ENCODE results near the gene ZBTB40. TPM values are rescaled to one million over a fixed set of nuclear protein-coding genes. Genes with fewer than 3 reads are reported as not detected.

ZBTB40 gene
- polyA plus RNA-seq, 3 donors from 2014 or later = 1.3 to 7.5 TPM; not detected in 1

GRCh38 chr1:22508329-22508728 lies 56.7 kb downstream of the ZBTB40 start:
- H3K9me3 Mint-ChIP-seq = no peaks in the 10 kb centered on the region
- H3K27ac Mint-ChIP-seq = no peak overlapping the region
- no peaks in the 10 kb centered on the region for H3K4me1 Mint-ChIP-seq
- peaks cover 41 to 65% (median 45%) of the 10 kb centered on the region in 3 donors for H3K36me3 Mint-ChIP-seq
- DNase-seq = no peak
- H3K27me3 Mint-ChIP-seq (ENCODE audit: low read depth in 3 of 3) = no peaks in the 10 kb centered on the region
- H3K4me3 Mint-ChIP-seq = no peak overlapping the region

GRCh38 chr1:22508991-22509390 lies 57.3 kb downstream of the ZBTB40 start:
- H3K4me3 Mint-ChIP-seq = no peak overlapping the region
- no peaks in the 10 kb centered on the region for H3K9me3 Mint-ChIP-seq
- H3K36me3 Mint-ChIP-seq = peaks cover 41 to 65% (median 45%) of the 10 kb centered on the region in 3 donors
- H3K27ac Mint-ChIP-seq = no peak overlapping the region
- no peak for DNase-seq
- H3K27me3 Mint-ChIP-seq (ENCODE audit: low read depth in 3 of 3) = no peaks in the 10 kb centered on the region
- no peaks in the 10 kb centered on the region for H3K4me1 Mint-ChIP-seq

- H3K9me3 Mint-ChIP-seq = no peaks in the 10 kb centered on the region
- H3K4me3 Mint-ChIP-seq = no peak overlapping the region
- no peaks in the 10 kb centered on the region for H3K4me1 Mint-ChIP-seq
- peaks cover 0 to 1% (median 0%) of the 10 kb centered on the region in 3 donors for H3K27me3 Mint-ChIP-seq (ENCODE audit: low read depth in 3 of 3)
- peaks cover 47 to 71% (median 51%) of the 10 kb centered on the region in 3 donors for H3K36me3 Mint-ChIP-seq
- DNase-seq = no peak
- no peak overlapping the region for H3K27ac Mint-ChIP-seq
These were observed 58.2 kb downstream of the ZBTB40 start for GRCh38 chr1:22509815-22510214.

GRCh38 chr1:22512873-22513272 lies 61.2 kb downstream of the ZBTB40 start:
- peaks cover 47 to 77% (median 53%) of the 10 kb centered on the region in 3 donors for H3K36me3 Mint-ChIP-seq
- H3K27ac Mint-ChIP-seq = no peak overlapping the region

GRCh38 chr1:22516906-22517571 lies 65.4 kb downstream of the ZBTB40 start:
- H3K9me3 Mint-ChIP-seq = no peaks in the 10 kb centered on the region
- DNase-seq = no peak
- H3K27me3 Mint-ChIP-seq (ENCODE audit: low read depth in 3 of 3) = peaks cover 0 to 1% (median 0%) of the 10 kb centered on the region in 3 donors
- H3K4me1 Mint-ChIP-seq = no peaks in the 10 kb centered on the region
- peaks cover 46 to 80% (median 61%) of the 10 kb centered on the region in 3 donors for H3K36me3 Mint-ChIP-seq
- no peak overlapping the region for H3K4me3 Mint-ChIP-seq
- H3K27ac Mint-ChIP-seq = no peak overlapping the region

More at GRCh38 chr1:22512873-22513272, 61.2 kb downstream of the ZBTB40 start:
- Mint-ChIP-seq H3K4me3 (no peak overlapping the region), H3K27me3 (ENCODE audit: low read depth in 3 of 3) (peaks cover 0 to 1% (median 0%) of the 10 kb centered on the region in 3 donors), H3K9me3 (no peaks in the 10 kb centered on the region), H3K4me1 (no peaks in the 10 kb centered on the region)
- no peak for DNase-seq

GRCh38 chr1:22517956-22518355 lies 66.3 kb downstream of the ZBTB40 start:
- no peak for DNase-seq
- Mint-ChIP-seq H3K27ac (no peak overlapping the region), H3K4me1 (no peaks in the 10 kb centered on the region), H3K36me3 (peaks cover 47 to 82% (median 62%) of the 10 kb centered on the region in 3 donors), H3K27me3 (ENCODE audit: low read depth in 3 of 3) (peaks cover 0 to 1% (median 0%) of the 10 kb centered on the region in 3 donors), H3K4me3 (no peak overlapping the region), H3K9me3 (no peaks in the 10 kb centered on the region)

GRCh38 chr1:22518379-22518778 lies 66.7 kb downstream of the ZBTB40 start:
- no peak overlapping the region for H3K4me3 Mint-ChIP-seq
- no peaks in the 10 kb centered on the region for H3K4me1 Mint-ChIP-seq
- H3K36me3 Mint-ChIP-seq = peaks cover 44 to 81% (median 62%) of the 10 kb centered on the region in 3 donors

GRCh38 chr1:22520871-22521270 lies 69.2 kb downstream of the ZBTB40 start:
- no peak overlapping the region for H3K27ac Mint-ChIP-seq
- H3K27me3 Mint-ChIP-seq (ENCODE audit: low read depth in 3 of 3) = no peaks in the 10 kb centered on the region
- peaks cover 40 to 79% (median 58%) of the 10 kb centered on the region in 3 donors for H3K36me3 Mint-ChIP-seq
- no peaks in the 10 kb centered on the region for H3K4me1 Mint-ChIP-seq
- H3K4me3 Mint-ChIP-seq = no peak overlapping the region
- H3K9me3 Mint-ChIP-seq = no peaks in the 10 kb centered on the region
- DNase-seq = no peak

More at GRCh38 chr1:22518379-22518778, 66.7 kb downstream of the ZBTB40 start:
- Mint-ChIP-seq H3K27me3 (ENCODE audit: low read depth in 3 of 3) (peaks cover 0 to 1% (median 0%) of the 10 kb centered on the region in 3 donors), H3K9me3 (no peaks in the 10 kb centered on the region), H3K27ac (no peak overlapping the region)
- DNase-seq = no peak

GRCh38 chr1:22521692-22522091 lies 70.0 kb downstream of the ZBTB40 start:
- Mint-ChIP-seq H3K9me3 (no peaks in the 10 kb centered on the region), H3K36me3 (peaks cover 40 to 79% (median 55%) of the 10 kb centered on the region in 3 donors), H3K27ac (no peak overlapping the region), H3K4me1 (no peaks in the 10 kb centered on the region), H3K4me3 (no peak overlapping the region), H3K27me3 (ENCODE audit: low read depth in 3 of 3) (no peaks in the 10 kb centered on the region)
- no peak for DNase-seq

- DNase-seq = no peak
- Mint-ChIP-seq H3K27me3 (ENCODE audit: low read depth in 3 of 3) (no peaks in the 10 kb centered on the region), H3K36me3 (peaks cover 38 to 77% (median 55%) of the 10 kb centered on the region in 3 donors)
These were observed 70.6 kb downstream of the ZBTB40 start for GRCh38 chr1:22522221-22522743.

GRCh38 chr1:22524481-22524880 lies 72.8 kb downstream of the ZBTB40 start:
- no peak for DNase-seq
- Mint-ChIP-seq H3K27me3 (ENCODE audit: low read depth in 3 of 3) (no peaks in the 10 kb centered on the region), H3K27ac (no peak overlapping the region), H3K36me3 (peaks cover 28 to 65% (median 41%) of the 10 kb centered on the region in 3 donors), H3K4me3 (no peak overlapping the region), H3K9me3 (no peaks in the 10 kb centered on the region), H3K4me1 (no peaks in the 10 kb centered on the region)

More at GRCh38 chr1:22522221-22522743, 70.6 kb downstream of the ZBTB40 start:
- no peak overlapping the region for H3K4me3 Mint-ChIP-seq
- no peaks in the 10 kb centered on the region for H3K4me1 Mint-ChIP-seq
- H3K9me3 Mint-ChIP-seq = no peaks in the 10 kb centered on the region
- no peak overlapping the region for H3K27ac Mint-ChIP-seq

- Mint-ChIP-seq H3K27ac (no peak overlapping the region), H3K36me3 (peaks cover 27 to 68% (median 38%) of the 10 kb centered on the region in 3 donors)
These were observed 73.6 kb downstream of the ZBTB40 start for GRCh38 chr1:22525211-22525610.

GRCh38 chr1:22525646-22526045 lies 74.0 kb downstream of the ZBTB40 start:
- no peaks in the 10 kb centered on the region for H3K27me3 Mint-ChIP-seq (ENCODE audit: low read depth in 3 of 3)
- no peaks in the 10 kb centered on the region for H3K9me3 Mint-ChIP-seq
- no peak for DNase-seq
- H3K4me1 Mint-ChIP-seq = no peaks in the 10 kb centered on the region
- no peak overlapping the region for H3K27ac Mint-ChIP-seq
- peaks cover 27 to 65% (median 34%) of the 10 kb centered on the region in 3 donors for H3K36me3 Mint-ChIP-seq
- no peak overlapping the region for H3K4me3 Mint-ChIP-seq

More at GRCh38 chr1:22525211-22525610, 73.6 kb downstream of the ZBTB40 start:
- H3K9me3 Mint-ChIP-seq = no peaks in the 10 kb centered on the region
- no peaks in the 10 kb centered on the region for H3K4me1 Mint-ChIP-seq
- no peaks in the 10 kb centered on the region for H3K27me3 Mint-ChIP-seq (ENCODE audit: low read depth in 3 of 3)
- H3K4me3 Mint-ChIP-seq = no peak overlapping the region
- DNase-seq = no peak

- Mint-ChIP-seq H3K36me3 (peaks cover 27 to 62% (median 33%) of the 10 kb centered on the region in 3 donors), H3K9me3 (no peaks in the 10 kb centered on the region), H3K4me3 (no peak overlapping the region)
These were observed 74.4 kb downstream of the ZBTB40 start for GRCh38 chr1:22526098-22526497.

More at GRCh38 chr1:22526098-22526497, 74.4 kb downstream of the ZBTB40 start:
- no peaks in the 10 kb centered on the region for H3K4me1 Mint-ChIP-seq
- no peaks in the 10 kb centered on the region for H3K27me3 Mint-ChIP-seq (ENCODE audit: low read depth in 3 of 3)
- DNase-seq = no peak
- H3K27ac Mint-ChIP-seq = no peak overlapping the region
